ENCODE data around the gene GPR108.
"Not testable (repeated sequence)": the region's sequence is repeated elsewhere in the genome, so short reads cannot be mapped to it uniquely, and the experiment has no call there.

The GPR108 gene

GRCh38 chr19:6760606-6761005, 23.2 kb upstream of the GPR108 start:
- no peak for DNase-seq

- DNase-seq: no peak
Observed at GRCh38 chr19:6754653-6755463, 17.5 kb upstream of the GPR108 start.

GRCh38 chr19:6754136-6754535, 16.8 kb upstream of the GPR108 start:
- no peak for DNase-seq

- DNase-seq: no peak
Observed at GRCh38 chr19:6753178-6754031, 16.0 kb upstream of the GPR108 start.

- DNase-seq: no peak
Observed at GRCh38 chr19:6752256-6753177, 15.1 kb upstream of the GPR108 start.

- DNase-seq: no peak
Observed at GRCh38 chr19:6751189-6751588, 13.8 kb upstream of the GPR108 start.

- DNase-seq: no peak
Observed at GRCh38 chr19:6750062-6750461, 12.7 kb upstream of the GPR108 start.

- DNase-seq: not testable (repeated sequence)
Observed at GRCh38 chr19:6748543-6748942, 11.2 kb upstream of the GPR108 start.

- DNase-seq: no peak
Observed at GRCh38 chr19:6745965-6746364, 8.6 kb upstream of the GPR108 start.

- no peak for DNase-seq
Observed at GRCh38 chr19:6744381-6745301, 7.3 kb upstream of the GPR108 start.

- DNase-seq: no peak
Observed at GRCh38 chr19:6743714-6744380, 6.5 kb upstream of the GPR108 start.

- DNase-seq: no peak
Observed at GRCh38 chr19:6743066-6743465, 5.7 kb upstream of the GPR108 start.

- DNase-seq: no peak
Observed at GRCh38 chr19:6740589-6741343, 3.4 kb upstream of the GPR108 start.

- no peak for DNase-seq
Observed at GRCh38 chr19:6739883-6740588, 2.7 kb upstream of the GPR108 start.

- DNase-seq: peak; percentile 59
Observed at GRCh38 chr19:6739390-6739882, 2.1 kb upstream of the GPR108 start, which contains the start of gene TRIP10. Gene TRIP10 (plus strand): TSS chr19:6739680. CDS start chr19:6739762, 82 bp downstream.

GRCh38 chr19:6738787-6739389, 1.5 kb upstream of the GPR108 start:
- no peak for DNase-seq

- peak; percentile 69 for DNase-seq
Observed at GRCh38 chr19:6737873-6738786, 750 bp upstream of the GPR108 start.

- DNase-seq: no peak
Observed at GRCh38 chr19:6736917-6737283, 480 bp downstream of the GPR108 start.
